Activated CD4-positive, alpha-beta T cell treated with anti-CD3 and anti-CD28 coated beads, Interleukin-2, amount 50 U/mL, for 16 hours (primary cell): Measurements from ENCODE around the gene SELENOH.

Experiments used
- DNase-seq: peaks from one replicate; pipeline ENCODE4 v3.0.0-alpha.2; 2020

The SELENOH gene

GRCh38 chr11:57786436-57786835 lies 45.1 kb downstream of the SELENOH start:
- DNase-seq = no peak

- DNase-seq = no peak
Measured at GRCh38 chr11:57787006-57787604, 45.8 kb downstream of the SELENOH start.

- DNase-seq = no peak
Measured at GRCh38 chr11:57787920-57788702, 46.8 kb downstream of the SELENOH start.

GRCh38 chr11:57788703-57789088 lies 47.4 kb downstream of the SELENOH start:
- DNase-seq = no peak

GRCh38 chr11:57791321-57792059 lies 50.2 kb downstream of the SELENOH start:
- DNase-seq = no peak

- peak; percentile 92 for DNase-seq
Measured at GRCh38 chr11:57792060-57792541, 50.8 kb downstream of the SELENOH start.

- DNase-seq = peak; percentile 12
Measured at GRCh38 chr11:57792870-57793269, 51.6 kb downstream of the SELENOH start.
